HG02870 (cell line): ENCODE results near the gene LTO1.
"Not testable (repeated sequence)": the region's sequence is repeated elsewhere in the genome, so short reads cannot be mapped to it uniquely, and the experiment has no call there.

Experiments
- ATAC-seq: cut with Tn5 transposase; IDR thresholded peaks from one replicate; pipeline ENCODE4 v1.9.1; 2021; ENCODE audit warnings: mild to moderate bottlenecking, moderate library complexity; ENCODE audit not compliant: unreplicated experiment

Gene LTO1

DNA sequence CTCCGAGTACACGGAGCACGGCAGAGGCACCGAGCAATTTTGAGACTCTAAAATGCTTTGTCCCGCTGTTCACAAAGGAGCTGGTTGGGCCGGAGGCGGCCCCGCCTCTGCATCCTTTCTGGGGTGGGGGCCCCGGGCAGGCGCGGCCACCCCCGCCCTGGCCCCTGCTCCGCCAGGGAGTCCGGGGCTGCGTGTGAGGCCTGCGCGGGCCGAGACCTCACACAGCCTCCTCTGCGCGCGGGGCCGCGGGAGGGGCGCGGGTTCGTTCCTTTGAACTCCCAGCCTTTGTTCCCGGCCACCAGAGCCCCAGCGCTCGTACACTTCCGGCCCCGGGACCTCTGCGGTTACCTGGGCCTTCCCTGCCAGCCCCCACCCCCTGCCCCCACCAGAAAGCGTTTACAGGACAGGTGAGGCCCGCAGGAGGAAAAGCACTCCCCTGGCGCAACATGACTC lies 27.1 kb upstream of the LTO1 start:
- no peak for ATAC-seq

DNA sequence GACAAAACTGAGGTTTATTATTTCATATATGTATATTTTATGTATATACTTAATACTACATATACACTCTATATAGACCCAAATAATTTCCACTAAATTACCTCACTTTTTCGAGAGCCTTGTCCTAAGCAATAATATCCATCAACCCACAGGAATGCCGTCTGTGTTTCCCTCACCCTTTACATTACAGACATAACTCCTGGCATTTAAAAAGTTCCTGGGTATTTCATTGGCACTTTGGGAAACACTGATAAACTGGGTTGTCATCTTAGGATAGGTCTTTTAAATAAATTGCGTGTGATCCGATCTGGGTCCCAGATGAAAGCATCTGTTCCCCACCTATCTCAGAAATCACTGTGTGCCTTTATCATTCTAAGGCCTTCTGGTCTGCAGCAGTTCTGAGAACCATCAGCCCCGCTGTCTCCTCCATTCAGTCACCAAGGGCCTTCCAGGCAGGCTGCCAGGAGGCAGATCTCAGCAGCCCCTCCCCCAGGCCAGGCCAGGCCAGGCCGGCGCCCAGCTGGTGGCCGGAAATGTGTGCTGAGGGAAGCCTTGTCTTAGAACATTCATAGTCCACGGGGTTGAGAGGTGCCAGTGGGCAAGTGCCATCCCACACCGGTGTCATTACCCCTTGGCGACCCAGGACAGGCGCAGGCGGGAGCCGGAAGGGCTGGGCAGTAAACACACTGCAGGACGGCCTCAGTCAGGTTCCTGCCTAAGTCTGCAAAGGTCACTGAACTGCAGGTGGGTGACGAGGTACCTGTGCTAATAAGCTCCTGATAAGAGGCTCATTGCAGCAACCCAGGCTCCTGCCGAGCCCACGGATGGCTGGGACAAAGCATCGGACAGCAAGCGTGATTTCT lies 25.4 kb upstream of the LTO1 start:
- no peak for ATAC-seq

DNA sequence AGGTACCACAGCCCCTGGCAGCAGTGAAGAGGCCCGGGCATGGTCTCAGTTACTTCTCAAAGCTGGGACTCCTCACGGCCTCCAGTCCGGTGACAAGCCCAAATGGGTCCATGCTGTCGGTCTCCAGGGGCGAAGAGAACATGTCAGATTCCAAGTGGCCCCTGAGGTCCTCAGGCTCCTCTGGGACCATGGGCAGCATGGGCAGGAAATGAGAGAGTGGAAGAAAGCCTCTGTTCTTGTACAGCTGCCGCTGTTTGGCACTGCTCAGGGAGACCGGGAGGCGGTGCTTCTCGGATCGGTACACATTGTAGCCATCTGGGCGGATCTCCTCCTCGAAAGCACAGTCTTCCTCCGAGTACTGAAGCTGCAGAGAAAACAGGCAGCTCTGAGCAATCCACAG lies 24.1 kb upstream of the LTO1 start:
- no peak for ATAC-seq

DNA sequence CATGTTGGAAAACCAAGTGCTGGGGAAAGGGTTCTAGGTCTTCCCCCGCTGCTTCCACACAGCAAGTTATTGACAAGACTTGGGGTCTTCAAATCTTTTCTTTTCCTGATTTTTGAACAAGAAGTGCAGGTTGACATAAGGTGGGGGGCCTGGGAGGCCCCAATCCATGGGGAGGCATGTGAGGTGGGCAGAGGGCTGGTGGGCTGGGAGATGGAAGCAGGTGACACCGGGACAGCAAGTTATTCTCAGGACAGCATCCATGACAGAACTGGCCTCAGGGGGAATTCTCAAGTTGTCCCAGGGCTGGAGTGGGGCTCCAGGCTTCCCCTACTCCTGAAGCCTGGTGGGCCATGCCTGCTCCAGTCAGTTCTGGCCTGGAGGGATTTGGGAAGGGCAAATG lies 23.2 kb upstream of the LTO1 start:
- no peak for ATAC-seq

DNA sequence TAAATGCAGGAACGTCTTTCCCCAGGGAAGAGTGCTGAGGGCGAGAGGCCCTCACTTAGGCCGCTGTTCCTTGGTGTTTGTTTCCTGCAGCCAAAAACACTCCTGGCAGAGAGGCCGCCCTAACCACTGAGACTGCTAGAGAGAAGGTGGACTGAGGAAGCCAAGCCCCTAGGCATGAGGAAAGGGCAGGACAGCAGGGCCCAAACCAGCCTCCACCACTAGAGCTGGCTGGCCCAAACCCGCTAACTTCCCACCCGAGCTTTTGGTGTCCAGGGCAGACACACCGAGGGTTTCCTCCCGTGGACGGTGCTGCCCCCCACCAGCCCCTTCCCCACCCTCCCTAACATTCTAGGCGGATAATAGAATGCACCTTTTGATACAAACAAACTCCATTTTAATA lies 22.7 kb upstream of the LTO1 start:
- ATAC-seq, result no peak

DNA sequence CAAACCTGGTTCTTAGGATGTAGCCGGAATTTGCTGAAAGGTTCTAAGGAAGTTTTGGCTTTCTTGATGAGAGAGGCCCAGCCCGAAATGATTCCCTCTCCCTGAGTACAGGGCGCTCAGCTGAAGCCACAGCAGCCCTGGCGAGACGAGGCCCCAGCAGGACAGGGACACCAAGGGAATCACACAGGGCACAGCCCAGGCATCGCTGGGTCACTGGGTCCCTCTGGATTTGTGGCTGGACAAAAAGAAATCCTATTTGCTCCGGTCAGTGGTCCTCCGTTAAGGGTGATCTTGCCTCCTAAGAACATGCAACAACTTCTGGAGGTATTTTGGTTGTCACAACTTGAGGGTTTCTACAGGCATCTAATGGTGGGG lies 22.3 kb upstream of the LTO1 start:
- ATAC-seq, result no peak

DNA sequence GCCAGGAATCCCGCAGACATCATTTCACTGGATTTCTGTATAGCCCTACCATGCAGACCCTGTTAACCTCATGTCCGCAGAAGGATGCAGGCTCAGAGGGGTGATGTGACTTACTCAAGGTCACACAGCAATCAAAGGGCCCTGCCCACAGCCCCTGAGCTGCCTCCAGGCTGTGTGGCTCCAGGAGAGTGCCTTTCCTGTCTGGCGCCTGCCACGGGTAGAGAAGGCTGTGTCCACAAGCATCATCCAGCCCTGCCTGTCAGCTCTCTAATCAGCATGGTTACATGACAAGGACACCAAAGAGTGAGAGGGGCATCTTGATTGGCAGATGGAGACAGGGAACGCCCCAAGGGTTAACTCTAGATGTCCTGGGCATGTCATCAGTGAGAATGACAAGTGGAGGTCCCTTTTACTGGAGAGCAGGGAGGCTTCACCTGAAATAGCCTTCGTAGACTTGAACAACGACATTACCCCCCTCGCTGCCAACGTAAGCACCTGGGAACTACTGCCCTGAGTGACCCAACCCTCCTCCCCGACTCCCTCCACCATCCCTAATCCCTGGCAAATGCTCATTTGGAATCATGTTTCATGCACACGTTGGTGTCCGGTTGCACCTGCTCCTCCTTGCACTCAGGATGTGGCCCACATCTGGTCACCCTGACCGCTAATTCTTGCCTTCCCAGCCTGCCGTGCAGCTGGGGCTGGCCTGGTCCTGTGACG lies 21.8 kb upstream of the LTO1 start:
- ATAC-seq, result no peak

DNA sequence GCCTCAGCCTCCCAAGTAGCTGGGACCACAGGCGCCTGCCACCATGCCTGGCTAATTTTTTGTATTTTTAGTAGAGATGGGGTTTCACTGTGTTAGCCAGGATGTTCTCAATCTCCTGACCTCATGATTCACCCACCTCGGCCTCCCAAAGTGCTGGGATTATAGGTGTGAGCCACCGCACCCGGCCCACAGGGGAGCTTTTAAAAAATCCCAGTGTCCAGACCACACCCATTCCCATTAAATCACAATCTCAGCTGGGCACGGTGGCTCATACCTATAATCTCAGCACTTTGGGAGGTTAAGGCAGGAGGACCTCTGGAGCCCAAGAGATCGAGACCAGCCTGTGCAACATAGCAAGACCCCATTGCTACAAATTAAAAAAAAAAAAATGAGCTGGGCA lies 20.8 kb upstream of the LTO1 start:
- ATAC-seq, result not testable (repeated sequence)

DNA sequence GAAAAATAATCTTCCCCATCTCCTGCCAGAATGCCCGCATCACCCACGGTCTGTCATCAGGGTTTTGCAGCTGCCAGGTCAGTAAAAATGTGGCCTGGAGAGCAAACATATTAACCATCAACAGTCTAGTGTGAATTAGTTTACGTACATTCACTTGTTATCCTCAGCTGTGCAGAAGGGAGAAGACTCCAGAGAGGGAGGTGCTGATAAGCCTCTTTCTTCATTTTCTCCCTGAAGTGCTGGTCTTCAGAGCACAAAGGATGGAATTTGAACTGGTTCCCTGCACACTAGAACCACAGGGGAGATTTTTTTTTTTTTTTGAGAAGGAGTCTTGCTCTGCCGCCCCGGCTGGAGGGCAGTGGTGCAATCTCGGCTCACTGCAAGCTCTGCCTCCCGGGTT lies 20.4 kb upstream of the LTO1 start:
- ATAC-seq, result no peak

DNA sequence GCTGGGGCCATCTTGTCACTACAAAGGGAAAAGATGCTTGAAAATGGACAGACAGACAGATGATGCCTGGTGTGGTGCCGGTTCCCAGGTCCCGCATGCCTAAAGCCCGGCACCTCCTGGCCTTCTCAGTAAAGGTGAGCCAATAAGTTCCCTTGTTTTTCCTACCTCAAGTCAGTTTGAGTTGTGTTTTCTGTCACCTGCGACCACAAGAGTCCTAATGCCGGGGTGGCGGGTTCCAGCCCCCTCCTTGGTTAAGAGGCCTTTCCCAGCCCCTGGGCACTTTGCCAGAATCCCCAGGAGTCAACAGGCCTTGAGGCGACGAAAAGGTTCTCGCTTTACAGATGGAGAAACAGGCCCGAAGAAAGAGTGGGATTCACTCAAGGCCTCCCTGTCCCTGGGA lies 19.6 kb upstream of the LTO1 start:
- ATAC-seq, result no peak

DNA sequence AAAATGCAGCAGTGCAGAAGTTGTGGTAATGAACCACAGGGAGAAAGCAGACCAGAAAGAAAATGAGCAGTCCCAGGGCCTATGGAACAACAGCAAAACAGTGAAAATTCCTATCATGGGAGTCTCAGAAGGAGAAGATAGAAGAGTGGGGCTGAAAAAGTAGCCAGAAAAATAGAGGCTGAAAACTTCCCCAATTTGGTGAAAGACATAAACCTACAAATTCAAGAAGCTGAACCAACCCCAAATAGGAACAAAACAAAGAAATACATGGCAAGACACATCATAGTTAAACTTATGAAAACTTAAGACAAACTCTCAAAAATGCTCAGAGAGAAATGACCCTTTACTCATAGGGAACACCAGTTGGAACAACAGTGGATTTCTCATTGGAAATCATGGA lies 17.3 kb upstream of the LTO1 start:
- ATAC-seq, result no peak

DNA sequence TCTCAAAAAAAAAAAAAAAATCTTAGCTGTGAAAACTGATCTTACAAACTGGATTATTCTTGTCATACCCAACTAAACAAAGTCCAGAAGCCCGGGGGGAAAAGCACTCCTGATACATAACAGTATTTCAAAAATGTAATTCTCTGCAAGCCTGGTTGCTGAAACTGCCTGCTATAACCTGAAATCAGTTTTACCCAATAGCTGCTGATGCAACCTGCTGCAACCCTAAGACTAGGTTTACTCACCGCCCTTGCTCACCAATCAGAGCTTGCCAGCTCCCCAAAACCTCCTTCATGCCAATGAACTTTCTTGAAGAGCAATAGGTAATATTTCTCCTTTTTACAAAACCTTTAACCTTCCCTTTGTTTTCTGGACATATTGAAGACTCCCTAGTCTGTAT lies 16.3 kb upstream of the LTO1 start:
- ATAC-seq, result no peak

DNA sequence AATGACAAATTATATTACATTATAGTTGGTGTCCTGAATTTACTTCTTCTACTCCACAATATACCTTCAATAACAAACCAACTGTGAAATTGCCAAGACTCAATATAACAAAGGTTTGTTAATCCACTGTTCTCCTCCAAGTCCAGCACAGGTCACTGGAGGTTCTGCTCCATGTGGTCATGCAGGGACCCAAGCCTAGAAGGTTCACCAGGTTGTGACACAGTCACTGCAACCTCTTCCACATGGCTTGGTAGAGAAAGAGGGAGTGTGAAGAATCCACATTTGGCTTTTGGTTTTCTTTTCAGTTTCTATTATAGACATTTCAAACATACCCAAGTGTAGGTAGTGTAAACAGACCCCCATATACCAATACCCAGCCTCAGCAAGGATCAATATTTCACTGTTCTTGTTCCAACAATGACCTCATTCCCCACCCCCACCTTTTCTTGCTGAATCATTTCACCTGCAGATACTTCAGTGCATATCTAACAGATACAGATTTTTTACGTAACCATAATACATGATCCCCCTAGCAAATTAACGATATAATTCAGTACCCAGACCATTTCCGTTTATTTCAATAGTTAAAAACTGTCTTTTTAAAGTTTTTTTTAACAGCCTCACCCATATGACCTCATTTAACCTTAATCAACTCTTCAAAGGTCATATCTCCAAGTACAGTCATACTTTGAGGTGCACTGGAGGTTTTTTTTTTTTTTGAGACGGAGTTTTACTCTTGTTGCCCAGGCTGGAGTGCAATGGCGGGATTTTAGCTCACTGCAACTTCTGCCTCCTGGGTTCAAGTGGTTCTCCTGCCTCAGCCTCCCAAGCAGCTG lies 14.5 kb upstream of the LTO1 start:
- no peak for ATAC-seq

DNA sequence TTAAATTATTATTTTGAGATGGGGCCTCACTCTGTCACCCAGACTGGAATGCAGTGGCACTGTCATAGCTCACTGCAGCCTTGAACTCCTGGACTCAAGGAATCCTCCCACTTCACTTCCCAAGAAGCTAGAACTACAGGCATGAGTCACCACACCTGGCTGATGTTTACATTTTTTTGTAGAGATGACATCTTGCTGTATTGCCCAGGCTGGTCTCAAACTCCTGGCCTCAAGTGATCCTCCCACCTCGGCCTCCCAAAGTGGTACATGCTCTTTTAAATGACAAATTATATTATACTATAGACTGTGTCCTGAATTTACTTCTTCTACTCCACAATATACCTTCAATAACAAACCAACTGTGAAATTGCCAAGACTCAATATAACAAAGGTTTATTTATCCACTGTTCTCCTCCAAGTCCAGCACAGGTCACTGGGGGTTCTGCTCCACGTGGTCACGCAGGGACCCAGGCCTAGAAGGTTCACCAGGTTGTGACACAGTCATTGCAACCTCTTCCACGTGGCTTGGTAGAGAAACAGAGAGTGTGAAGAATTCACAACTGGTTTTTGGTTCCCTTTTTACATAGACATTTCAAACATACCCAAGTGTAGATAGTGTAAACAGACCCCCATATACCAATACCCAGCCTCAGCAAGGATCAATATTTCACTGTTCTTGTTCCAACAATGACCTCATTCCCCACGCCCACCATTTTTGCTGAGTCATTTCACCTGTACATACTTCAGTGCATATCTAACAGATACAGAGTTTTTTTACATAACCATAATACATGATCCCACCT lies 13.0 kb upstream of the LTO1 start:
- ATAC-seq, result not testable (repeated sequence)

DNA sequence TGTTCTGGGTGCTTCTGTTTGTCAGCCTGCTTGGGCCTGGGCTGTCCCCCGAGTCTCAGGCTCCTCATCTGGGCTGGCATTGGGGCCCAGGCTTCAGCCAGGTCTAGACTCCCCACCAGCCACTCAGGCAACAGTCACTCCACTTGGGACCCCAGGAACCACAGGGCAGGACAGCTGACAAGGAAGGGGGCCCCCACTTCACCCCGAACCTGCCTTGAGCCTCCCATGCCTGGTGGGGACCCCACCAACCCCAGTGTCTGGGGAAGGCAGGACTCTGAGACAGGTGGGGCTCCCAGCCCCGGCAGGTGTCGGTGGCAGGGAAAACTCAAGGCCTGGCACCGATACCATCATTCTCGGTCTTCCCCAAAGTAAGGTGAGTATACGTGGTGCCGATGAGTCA lies 11.7 kb upstream of the LTO1 start:
- no peak for ATAC-seq

DNA sequence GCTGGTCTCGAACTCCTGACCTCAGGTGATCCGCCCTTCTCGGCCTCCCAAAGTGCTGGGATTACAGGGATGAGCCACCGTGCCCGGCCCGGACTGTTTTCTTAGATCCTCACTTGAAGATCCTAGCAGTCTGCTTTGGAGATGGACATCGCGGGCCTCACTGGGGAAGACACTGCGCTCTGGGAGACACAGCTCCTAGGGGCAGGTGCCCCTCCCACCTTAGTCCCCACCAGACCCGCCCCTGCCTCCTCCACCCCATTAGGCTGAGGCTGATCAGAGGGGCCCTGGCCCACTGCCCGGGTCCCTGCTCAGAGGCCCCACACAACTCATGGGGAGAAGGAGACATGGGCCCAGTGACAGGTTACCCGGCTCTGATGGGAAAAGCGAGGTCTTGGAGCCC lies 11.3 kb upstream of the LTO1 start:
- ATAC-seq, result no peak

DNA sequence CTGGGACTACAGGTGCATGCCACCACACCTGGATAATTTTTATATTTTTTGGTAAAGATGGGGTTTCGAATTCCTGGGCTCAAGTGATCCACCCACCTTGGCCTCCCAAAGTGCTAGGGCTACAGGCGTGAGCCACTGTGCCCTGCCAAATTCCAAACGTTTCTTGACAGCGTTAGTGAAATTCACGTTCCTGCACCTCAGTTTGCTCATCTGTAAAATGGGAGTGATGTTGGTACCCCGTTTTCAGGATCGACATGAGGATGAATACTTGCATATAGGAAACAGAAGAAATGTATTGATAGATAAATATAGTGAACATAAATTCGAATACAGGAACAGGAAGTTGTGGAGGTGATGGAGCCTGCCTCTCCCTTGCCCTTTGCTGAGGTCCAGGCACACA lies 10.2 kb upstream of the LTO1 start:
- no peak for ATAC-seq

DNA sequence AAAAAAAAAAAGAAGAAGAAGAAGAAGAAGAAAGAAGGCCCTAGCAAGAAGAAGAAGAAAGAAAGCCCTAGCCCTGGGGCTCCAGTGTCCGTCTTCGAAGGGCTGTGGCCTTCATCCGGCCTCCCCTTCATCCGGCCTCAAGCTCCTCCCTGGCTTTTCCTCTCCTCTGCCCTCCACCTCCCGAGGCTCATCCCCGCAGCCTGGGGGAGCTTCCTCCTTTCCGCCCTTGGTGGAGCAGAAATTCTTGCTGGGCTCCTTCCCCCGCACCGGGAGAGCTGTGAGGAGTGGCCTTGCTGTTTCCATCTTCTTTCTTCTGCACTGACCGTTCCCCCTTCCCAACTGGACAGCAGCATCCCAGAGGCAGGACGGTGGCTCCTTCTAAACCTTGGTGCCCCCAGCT lies 9.5 kb upstream of the LTO1 start:
- no peak for ATAC-seq

DNA sequence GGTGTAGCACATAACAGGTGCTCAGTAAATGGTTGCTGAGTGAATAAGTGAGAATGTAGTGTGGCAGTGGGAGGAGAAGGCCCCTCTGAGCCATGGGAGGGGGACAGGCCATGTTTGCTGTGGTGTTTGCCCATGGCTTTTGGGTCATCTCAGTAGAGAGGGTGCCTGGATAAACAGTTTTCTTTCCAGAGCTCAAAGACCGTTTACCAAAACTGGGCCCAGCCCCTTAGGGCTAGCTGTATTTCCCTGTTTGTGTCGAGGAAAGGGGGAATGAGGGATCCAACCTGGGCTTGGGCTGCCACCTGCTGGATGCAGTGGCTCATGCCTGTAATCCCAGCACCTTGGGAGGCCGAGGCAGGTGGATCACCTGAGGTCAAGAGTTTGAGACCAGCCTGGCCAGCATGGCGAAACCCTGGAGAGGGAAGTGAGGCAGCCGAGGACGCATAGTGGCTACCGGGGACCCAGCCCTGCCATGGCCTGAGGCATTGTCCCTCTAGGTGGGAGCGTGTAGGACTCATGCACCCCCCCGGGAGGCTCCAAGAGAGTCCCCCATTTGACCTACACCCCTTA lies 8.7 kb upstream of the LTO1 start:
- no peak for ATAC-seq

DNA sequence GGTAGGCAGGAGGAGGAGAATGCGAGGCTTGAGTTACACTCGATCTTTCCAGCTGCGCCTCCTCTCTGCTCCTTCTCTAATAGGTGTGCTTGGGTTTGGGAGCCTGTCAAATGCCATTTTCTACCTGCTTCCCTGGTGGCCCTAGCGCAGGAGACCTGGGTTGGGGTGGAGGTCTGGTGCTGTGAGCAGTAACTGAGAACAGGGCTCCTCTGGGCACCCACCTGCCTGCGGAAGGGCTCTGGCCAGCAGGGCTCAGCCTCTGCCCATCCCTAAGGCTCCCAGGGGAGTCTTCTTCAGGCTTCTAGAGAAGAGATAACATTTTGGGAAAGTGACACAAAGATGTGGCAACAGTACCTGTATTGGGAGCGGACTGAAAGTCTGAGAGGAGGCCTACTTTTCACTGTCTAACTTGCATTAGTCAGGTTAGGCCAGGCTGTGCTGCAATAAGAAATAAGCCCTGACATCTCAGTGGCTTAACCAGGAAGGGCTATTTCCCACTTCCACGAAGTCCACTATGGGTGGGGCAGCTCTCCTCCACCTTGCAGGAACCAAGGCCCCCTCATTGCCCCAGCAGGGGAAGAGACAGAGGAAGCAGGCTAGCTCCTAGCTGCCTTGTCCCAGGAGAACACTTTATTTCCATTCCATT lies 7.7 kb upstream of the LTO1 start:
- no peak for ATAC-seq
